ENCODE results near the gene GALNT2.
A peak's percentile ranks its signal among the peaks of the same experiment; 100 is the strongest.

GALNT2 gene

GRCh38 chr1:230125640-230126528, 58.8 kb downstream of the GALNT2 start:
- Histone ChIP-seq H3K9me3 (ENCODE audit: control insufficient read depth in 1 of 2, low read length in 2 of 2) (no peaks in the 10 kb centered on the region), H3K27ac (ENCODE audit: low read length) (no peak overlapping the region), H3K36me3 (ENCODE audit: control insufficient read depth in 1 of 2, insufficient read depth in 2 of 2, low read length in 2 of 2) (no peaks in the 10 kb centered on the region), H3K27me3 (ENCODE audit: low read depth, low read length) (no peaks in the 10 kb centered on the region), H3K4me3 (ENCODE audit: low read depth in 1 of 2, low read length in 2 of 2) (no peak overlapping the region), H3K4me1 (ENCODE audit: control insufficient read depth in 1 of 2, insufficient read depth in 2 of 2, low read length in 2 of 2) (peaks cover 6 to 30% of the 10 kb centered on the region in 2 donors)

GRCh38 chr1:230126529-230127104, 59.6 kb downstream of the GALNT2 start:
- Histone ChIP-seq H3K9me3 (ENCODE audit: control insufficient read depth in 1 of 2, low read length in 2 of 2) (no peaks in the 10 kb centered on the region), H3K27ac (ENCODE audit: low read length) (no peak overlapping the region), H3K4me1 (ENCODE audit: control insufficient read depth in 1 of 2, insufficient read depth in 2 of 2, low read length in 2 of 2) (peaks cover 6 to 30% of the 10 kb centered on the region in 2 donors), H3K4me3 (ENCODE audit: low read depth in 1 of 2, low read length in 2 of 2) (no peak overlapping the region), H3K27me3 (ENCODE audit: low read depth, low read length) (no peaks in the 10 kb centered on the region), H3K36me3 (ENCODE audit: control insufficient read depth in 1 of 2, insufficient read depth in 2 of 2, low read length in 2 of 2) (no peaks in the 10 kb centered on the region)

DNA sequence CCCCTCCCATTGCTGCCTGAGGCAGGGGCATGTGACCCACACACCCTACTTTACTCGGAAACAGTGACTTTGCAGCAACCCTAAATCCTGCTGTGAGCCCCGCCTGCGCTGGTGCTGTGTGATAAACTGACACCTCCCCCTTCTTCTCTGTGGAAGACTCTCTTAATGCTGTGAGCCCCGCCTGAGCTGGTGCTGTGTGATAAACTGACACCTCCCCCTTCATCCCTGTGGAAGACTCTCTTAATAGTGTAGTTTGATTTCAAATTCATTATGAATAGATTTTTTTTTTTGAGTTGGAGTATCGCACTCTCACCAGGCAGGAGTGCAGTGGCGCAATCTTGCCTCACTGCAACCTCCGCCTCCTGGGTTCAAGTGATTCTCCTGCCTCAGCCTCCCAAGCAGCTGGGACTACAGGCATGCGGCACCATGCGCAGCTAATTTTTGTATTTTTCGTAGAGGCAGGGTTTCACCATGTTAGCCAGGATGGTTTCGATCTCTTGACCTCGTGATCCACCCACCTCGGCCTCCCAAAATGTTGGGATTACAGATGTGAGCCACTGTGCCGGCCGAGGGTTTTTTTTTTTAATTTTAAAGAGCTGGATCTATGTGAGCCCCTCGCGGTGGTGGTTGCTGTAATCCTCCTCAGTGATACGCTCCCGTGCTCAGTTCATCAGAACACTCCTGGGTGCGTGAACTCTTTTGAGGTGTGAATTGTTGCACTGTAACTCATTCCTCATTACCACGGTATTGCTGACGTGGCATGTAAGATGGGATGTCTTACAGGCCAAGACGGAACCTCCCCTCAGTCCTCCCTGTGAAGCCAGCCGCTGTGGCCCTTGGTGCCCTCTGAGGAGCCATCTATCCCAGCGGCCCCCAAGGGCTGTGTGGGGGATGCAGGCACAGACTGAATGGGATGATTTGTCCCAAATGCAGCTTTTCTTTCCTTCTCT, 60.3 kb downstream of the GALNT2 start:
- no peaks in the 10 kb centered on the region for H3K36me3 ChIP-seq (ENCODE audit: control insufficient read depth in 1 of 2, insufficient read depth in 2 of 2, low read length in 2 of 2)
- H3K9me3 ChIP-seq (ENCODE audit: control insufficient read depth in 1 of 2, low read length in 2 of 2) = no peaks in the 10 kb centered on the region
- peaks cover 6 to 30% of the 10 kb centered on the region in 2 donors for H3K4me1 ChIP-seq (ENCODE audit: control insufficient read depth in 1 of 2, insufficient read depth in 2 of 2, low read length in 2 of 2)
- no peak overlapping the region for H3K27ac ChIP-seq (ENCODE audit: low read length)
- H3K4me3 ChIP-seq (ENCODE audit: low read depth in 1 of 2, low read length in 2 of 2) = no peak overlapping the region
- no peaks in the 10 kb centered on the region for H3K27me3 ChIP-seq (ENCODE audit: low read depth, low read length)

- H3K27ac ChIP-seq (ENCODE audit: low read length) = no peak overlapping the region
- H3K36me3 ChIP-seq (ENCODE audit: control insufficient read depth in 1 of 2, insufficient read depth in 2 of 2, low read length in 2 of 2) = no peaks in the 10 kb centered on the region
- H3K4me1 ChIP-seq (ENCODE audit: control insufficient read depth in 1 of 2, insufficient read depth in 2 of 2, low read length in 2 of 2) = peaks cover 6 to 28% of the 10 kb centered on the region in 2 donors
- H3K9me3 ChIP-seq (ENCODE audit: control insufficient read depth in 1 of 2, low read length in 2 of 2) = no peaks in the 10 kb centered on the region
- no peaks in the 10 kb centered on the region for H3K27me3 ChIP-seq (ENCODE audit: low read depth, low read length)
- H3K4me3 ChIP-seq (ENCODE audit: low read depth in 1 of 2, low read length in 2 of 2) = no peak overlapping the region
Observed at GRCh38 chr1:230128569-230129285, 61.7 kb downstream of the GALNT2 start.

GRCh38 chr1:230129341-230129740, 62.3 kb downstream of the GALNT2 start:
- peaks cover 6 to 22% of the 10 kb centered on the region in 2 donors for H3K4me1 ChIP-seq (ENCODE audit: control insufficient read depth in 1 of 2, insufficient read depth in 2 of 2, low read length in 2 of 2)
- no peaks in the 10 kb centered on the region for H3K9me3 ChIP-seq (ENCODE audit: control insufficient read depth in 1 of 2, low read length in 2 of 2)
- no peak overlapping the region for H3K4me3 ChIP-seq (ENCODE audit: low read depth in 1 of 2, low read length in 2 of 2)
- no peaks in the 10 kb centered on the region for H3K36me3 ChIP-seq (ENCODE audit: control insufficient read depth in 1 of 2, insufficient read depth in 2 of 2, low read length in 2 of 2)
- H3K27ac ChIP-seq (ENCODE audit: low read length) = no peak overlapping the region
- no peaks in the 10 kb centered on the region for H3K27me3 ChIP-seq (ENCODE audit: low read depth, low read length)

DNA sequence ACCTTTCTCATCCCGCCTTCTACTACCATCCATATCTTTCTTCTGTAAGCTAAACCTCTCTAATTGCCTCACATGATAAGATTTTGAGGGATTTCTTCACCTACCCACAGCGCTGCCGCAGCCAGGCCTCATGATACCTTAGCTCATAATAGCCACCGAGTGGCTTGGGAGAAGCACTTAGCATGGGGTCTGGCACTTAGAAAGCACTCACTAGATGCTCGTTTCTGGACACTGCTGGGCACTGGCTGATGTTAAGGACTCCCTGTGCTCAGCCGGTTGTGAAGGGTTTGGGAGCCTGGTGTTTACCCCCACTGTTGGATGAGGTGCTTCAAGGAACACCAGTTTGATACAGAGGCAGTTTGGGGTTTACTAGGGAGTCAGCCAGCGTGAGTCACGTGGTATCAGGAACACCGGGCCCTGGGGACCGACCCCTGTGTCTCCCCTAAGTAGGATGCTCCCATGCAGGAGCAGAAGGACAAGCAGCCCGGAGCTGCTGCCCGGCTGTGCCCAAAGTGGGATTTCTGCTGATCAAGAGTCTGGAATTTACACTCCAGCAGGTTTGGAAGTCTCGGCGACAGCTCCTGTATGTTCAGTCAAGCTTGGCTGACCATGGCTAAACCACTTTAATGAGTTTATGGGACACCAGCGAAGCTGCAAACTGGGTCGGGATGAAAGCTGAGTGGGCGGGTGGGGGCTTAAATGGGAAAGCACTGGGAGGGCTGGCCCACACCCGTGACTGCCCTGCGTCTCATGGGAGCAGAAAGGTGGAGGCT, 63.3 kb downstream of the GALNT2 start:
- Histone ChIP-seq H3K4me3 (ENCODE audit: low read depth in 1 of 2, low read length in 2 of 2) (no peak overlapping the region), H3K27me3 (ENCODE audit: low read depth, low read length) (no peaks in the 10 kb centered on the region), H3K4me1 (ENCODE audit: control insufficient read depth in 1 of 2, insufficient read depth in 2 of 2, low read length in 2 of 2) (peaks cover 6 to 12% of the 10 kb centered on the region in 2 donors), H3K9me3 (ENCODE audit: control insufficient read depth in 1 of 2, low read length in 2 of 2) (no peaks in the 10 kb centered on the region), H3K36me3 (ENCODE audit: control insufficient read depth in 1 of 2, insufficient read depth in 2 of 2, low read length in 2 of 2) (no peaks in the 10 kb centered on the region), H3K27ac (ENCODE audit: low read length) (no peak overlapping the region)

- no peaks in the 10 kb centered on the region for H3K9me3 ChIP-seq (ENCODE audit: control insufficient read depth in 1 of 2, low read length in 2 of 2)
- H3K4me1 ChIP-seq (ENCODE audit: control insufficient read depth in 1 of 2, insufficient read depth in 2 of 2, low read length in 2 of 2) = peaks cover 0 to 1% of the 10 kb centered on the region in 2 donors
- no peaks in the 10 kb centered on the region for H3K36me3 ChIP-seq (ENCODE audit: control insufficient read depth in 1 of 2, insufficient read depth in 2 of 2, low read length in 2 of 2)
- no peak overlapping the region for H3K27ac ChIP-seq (ENCODE audit: low read length)
- H3K27me3 ChIP-seq (ENCODE audit: low read depth, low read length) = no peaks in the 10 kb centered on the region
- H3K4me3 ChIP-seq (ENCODE audit: low read depth in 1 of 2, low read length in 2 of 2) = no peak overlapping the region
Observed at GRCh38 chr1:230131457-230131856, 64.4 kb downstream of the GALNT2 start.

DNA sequence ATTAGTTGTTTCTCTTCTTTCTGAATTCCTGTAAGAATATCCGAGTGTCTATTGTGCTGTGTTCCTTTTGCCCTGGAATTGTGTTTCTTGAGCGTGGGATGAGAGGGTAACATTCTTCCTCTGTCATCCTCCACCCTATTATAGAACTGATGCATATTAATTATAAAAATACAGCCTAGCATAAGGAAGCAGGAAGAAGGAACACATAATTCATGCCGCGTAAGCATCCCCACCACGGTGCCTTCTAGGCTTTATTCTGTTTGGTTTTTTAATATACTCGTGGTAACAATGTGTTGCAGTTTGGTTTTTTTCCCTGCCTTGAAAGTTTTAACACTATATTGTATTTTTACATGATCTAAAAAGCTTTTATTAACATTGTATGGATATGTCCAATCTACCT, 65.7 kb downstream of the GALNT2 start:
- Histone ChIP-seq H3K4me1 (ENCODE audit: control insufficient read depth in 1 of 2, insufficient read depth in 2 of 2, low read length in 2 of 2) (peaks cover 0 to 12% of the 10 kb centered on the region in 2 donors), H3K36me3 (ENCODE audit: control insufficient read depth in 1 of 2, insufficient read depth in 2 of 2, low read length in 2 of 2) (no peaks in the 10 kb centered on the region), H3K27me3 (ENCODE audit: low read depth, low read length) (no peaks in the 10 kb centered on the region), H3K27ac (ENCODE audit: low read length) (peak overlapping the region; percentile 0), H3K4me3 (ENCODE audit: low read depth in 1 of 2, low read length in 2 of 2) (no peak overlapping the region), H3K9me3 (ENCODE audit: control insufficient read depth in 1 of 2, low read length in 2 of 2) (no peaks in the 10 kb centered on the region)

GRCh38 chr1:230135726-230136125, 68.7 kb downstream of the GALNT2 start:
- H3K27ac ChIP-seq (ENCODE audit: low read length) = no peak overlapping the region
- H3K27me3 ChIP-seq (ENCODE audit: low read depth, low read length) = no peaks in the 10 kb centered on the region
- no peaks in the 10 kb centered on the region for H3K9me3 ChIP-seq (ENCODE audit: control insufficient read depth in 1 of 2, low read length in 2 of 2)
- H3K4me3 ChIP-seq (ENCODE audit: low read depth in 1 of 2, low read length in 2 of 2) = no peak overlapping the region
- no peaks in the 10 kb centered on the region for H3K36me3 ChIP-seq (ENCODE audit: control insufficient read depth in 1 of 2, insufficient read depth in 2 of 2, low read length in 2 of 2)
- peaks cover 0 to 24% of the 10 kb centered on the region in 2 donors for H3K4me1 ChIP-seq (ENCODE audit: control insufficient read depth in 1 of 2, insufficient read depth in 2 of 2, low read length in 2 of 2)

Data from muscle layer of duodenum (tissue), 2 donors.